GM12878 (cell line): ENCODE measurements around the gene SNX30. TPM values are rescaled to one million over a fixed set of nuclear protein-coding genes. Genes with fewer than 3 reads are reported as not detected.

Source experiments
- ATAC-seq: fragments of 200-7000 bp; cut with Tn5 transposase; 3 replicates; pipeline ENCODE4 v1.9.1; 2020; ENCODE audit warnings: mild to moderate bottlenecking, moderate library complexity
- BruUV-seq: library from RNA; stranded (reverse); fragments of 400-500 nt; replicated peaks from 2 replicates; lab custom pipeline; 2021; lab: Mats Ljungman, UMichigan
- CTCF ChIA-PET: fragments of 300-600 bp; sonication (Branson Sonifier 250); formaldehyde crosslinking; extraction: SDS; loops from one replicate; lab custom pipeline; 2021; ENCODE audit warnings: inconsistent platforms; lab: Yijun Ruan, JAX
- POLR2A ChIA-PET: fragments of 350-600 bp; formaldehyde crosslinking; extraction: SDS; loops from one replicate; lab custom pipeline; 2021; ENCODE audit warnings: inconsistent platforms; lab: Charles Lee
- RAD21 ChIA-PET: fragments of 300-600 bp; sonication (Branson Sonifier 250); formaldehyde crosslinking; loops from one replicate; lab custom pipeline; 2023; ENCODE audit warnings: antibody characterized with exemption; ENCODE audit not compliant: unreplicated experiment; lab: Charles Lee
- SMC1A ChIA-PET: fragments of 300-600 bp; sonication (Branson Sonifier 250); formaldehyde crosslinking; loops from one replicate; lab custom pipeline; 2023; ENCODE audit not compliant: unreplicated experiment, uncharacterized antibody; lab: Charles Lee
- DNase-seq: peaks from one replicate; pipeline ENCODE4 v3.0.0-alpha.2; 2011; ENCODE audit warnings: low read depth, low spot score
- FAIRE-seq: peaks from 3 replicates; lab custom pipeline; 2011; peaks lifted over from hg19 to GRCh38; lab: Jason Lieb, UNC
- H2AFZ ChIP-seq: 2 replicates; pipeline ENCODE4 v1.6.0; 2011; ENCODE audit warnings: low read depth, low read length, control low read depth; ENCODE audit not compliant: control insufficient read depth
- H3K27ac ChIP-seq: 2 replicates; pipeline ENCODE4 v1.5.1; 2011; ENCODE audit warnings: control low read depth; ENCODE audit not compliant: control insufficient read depth, insufficient read depth
- H3K27me3 ChIP-seq, 2 experiments: replicated peaks in 1 of 2; 2 replicates each; pipeline versions ENCODE4 v1.6.0 to v1.6.1; 2011; ENCODE audit warnings: low read length in 1 of 2; ENCODE audit not compliant: control insufficient read depth in 2 of 2, insufficient read depth in 2 of 2
- H3K36me3 ChIP-seq, 2 experiments: 2 replicates each; pipeline ENCODE4 v1.5.1; 2011; ENCODE audit warnings: low read length in 1 of 2; ENCODE audit not compliant: control insufficient read depth in 2 of 2, insufficient read depth in 2 of 2
- H3K4me1 ChIP-seq: 2 replicates; pipeline ENCODE4 v1.6.1; 2011; ENCODE audit warnings: mild to moderate bottlenecking, low read length, moderate library complexity, mixed read lengths; ENCODE audit not compliant: control insufficient read depth, insufficient read depth
- H3K4me2 ChIP-seq: 2 replicates; pipeline ENCODE4 v1.6.0; 2011; ENCODE audit warnings: control low read depth; ENCODE audit not compliant: control insufficient read depth, insufficient read depth
- H3K4me3 ChIP-seq: fragments of 200-600 bp; sonication (generic); 2 replicates; pipeline ENCODE4 v1.5.1; 2016
- H3K79me2 ChIP-seq: 2 replicates; pipeline ENCODE4 v1.6.0; 2011; ENCODE audit warnings: low read length; ENCODE audit not compliant: control insufficient read depth, insufficient read depth
- H3K9ac ChIP-seq: 2 replicates; pipeline ENCODE4 v1.8.0; 2011; ENCODE audit warnings: low read length, control low read depth, mixed read lengths; ENCODE audit not compliant: control insufficient read depth, insufficient read depth
- H3K9me3 ChIP-seq: replicated peaks from 3 replicates; pipeline ENCODE4 v1.5.1; 2011; ENCODE audit warnings: mild to moderate bottlenecking, low read length; ENCODE audit not compliant: control insufficient read depth, insufficient read depth
- H4K20me1 ChIP-seq: 2 replicates; pipeline ENCODE4 v1.6.0; 2011; ENCODE audit not compliant: control insufficient read depth, insufficient read depth
- CREB1 ChIP-seq: IDR thresholded peaks from 2 replicates; pipeline ENCODE4 v1.6.1; 2012; ENCODE audit warnings: low read depth, mild to moderate bottlenecking, inconsistent platforms
- EP300 ChIP-seq, 2 experiments: fragments of 150-350 bp in 1 of 2; IDR thresholded peaks; 2 replicates each; pipeline ENCODE4 v1.6.1; 2011 to 2012; ENCODE audit warnings: low read depth in 2 of 2, low read length in 2 of 2, borderline replicate concordance in 1 of 2, improper control_type of control experiment in 1 of 2, inconsistent platforms in 1 of 2; ENCODE audit not compliant: control insufficient read depth in 1 of 2
- HDGF ChIP-seq: fragments of 450-650 bp; IDR thresholded peaks from 2 replicates; pipeline ENCODE4 v1.6.1; 2016; ENCODE audit warnings: antibody characterized with exemption
- MYB ChIP-seq: fragments of 150-350 bp; IDR thresholded peaks from 2 replicates; pipeline ENCODE4 v1.6.1; 2014; ENCODE audit warnings: mild to moderate bottlenecking, low read depth, low read length, borderline replicate concordance
- MYC ChIP-seq: IDR thresholded peaks from 2 replicates; pipeline ENCODE4 v1.6.1; 2011; ENCODE audit warnings: mild to moderate bottlenecking, low read length, moderate library complexity, inconsistent platforms; ENCODE audit not compliant: insufficient read depth, insufficient replicate concordance, insufficient read length, severe bottlenecking
- NRF1 ChIP-seq: conservative IDR thresholded peaks from 2 replicates; pipeline ENCODE4 v1.6.1; 2011; ENCODE audit warnings: mild to moderate bottlenecking, low read depth, low read length, improper control_type of control experiment
- RBBP5 ChIP-seq: fragments of 200-600 bp; sonication (generic); conservative IDR thresholded peaks from 2 replicates; pipeline ENCODE4 v1.6.1; 2016
- RUNX3 ChIP-seq: IDR thresholded peaks from 2 replicates; pipeline ENCODE4 v1.6.1; 2012; ENCODE audit warnings: low read length, inconsistent platforms
- SMAD5 ChIP-seq: IDR thresholded peaks from 2 replicates; pipeline ENCODE4 v1.6.1; 2016; ENCODE audit warnings: antibody characterized with exemption, low read depth
- SRF ChIP-seq, 2 experiments: IDR thresholded peaks; 2 replicates each; pipeline ENCODE4 v1.6.1; 2011; ENCODE audit warnings: low read depth in 2 of 2, low read length in 2 of 2, mild to moderate bottlenecking in 1 of 2, moderate library complexity in 1 of 2
- SUZ12 ChIP-seq: fragments of 200-600 bp; sonication (generic); IDR thresholded peaks from one replicate; pipeline ENCODE4 v1.6.1; 2018; ENCODE audit warnings: antibody characterized with exemption, mild to moderate bottlenecking; ENCODE audit not compliant: unreplicated experiment
- WGBS: methylation state at CpG from one replicate; pipeline ENCODE4 v1.1.6; 2016; ENCODE audit warnings: low lambda C conversion rate; ENCODE audit not compliant: insufficient replicate concordance, insufficient coverage; ENCODE audit errors: missing lambda C conversion rate; 5-methylcytosine and 5-hydroxymethylcytosine counted together
- in situ Hi-C: fragments of 300-500 bp; cut with MboI; formaldehyde crosslinking; loops from 9 replicates; pipeline ENCODE4 v1.14.3; 2018; ENCODE audit warnings: mixed read lengths
- intact Hi-C: fragments of 100-400 bp; cut with micrococcal nuclease; formaldehyde crosslinking; loops from one replicate; pipeline ENCODE4 v1.14.2; 2022; ENCODE audit not compliant: unreplicated experiment
- polyA plus RNA-seq, 11 experiments: library from polyadenylated mRNA; depleted of rRNA in 4 of 11; unstranded in 6 of 11; stranded (reverse) in 5 of 11; fragments of >200 nt; fragmentation: Nextera tagmentation in 4 of 11; fragmentation: Illumina TruSeq in 1 of 11; extraction: Ambion mirVana in 4 of 11; extraction: Trizol in 1 of 11; gene quantifications; 1 replicate in 1 of 11; 2 replicates in 10 of 11; pipeline versions ENCODE4 v1.2.1 to v1.2.3, GENCODE V29; 2011 to 2016; ENCODE audit warnings: inconsistent platforms in 2 of 11, missing spikeins in 2 of 11, low read depth in 1 of 11
- total RNA-seq, 4 experiments: library from RNA; depleted of rRNA in 3 of 4; stranded (reverse); fragments of >200 nt in 3 of 4; fragmentation: Illumina TruSeq in 1 of 4; extraction: Trizol in 1 of 4; gene quantifications; 2 replicates each; pipeline versions ENCODE4 v1.2.1 to v1.2.3, GENCODE V29; 2013 to 2021
- TF ChIP-seq, protein P1 (sequence below): fragments of 450-650 bp; IDR thresholded peaks from 2 replicates; pipeline ENCODE4 v1.6.1; 2016; ENCODE audit warnings: mild to moderate bottlenecking, moderate library complexity, borderline replicate concordance
- TF ChIP-seq, protein P2 (sequence below): IDR thresholded peaks from 2 replicates; pipeline ENCODE4 v1.6.1; 2011; ENCODE audit warnings: borderline replicate concordance, low read depth, mild to moderate bottlenecking, moderate library complexity, low read length; ENCODE audit not compliant: insufficient read depth, poor library complexity, severe bottlenecking

SNX30 gene
- total and polyA plus RNA-seq, 10 of the 15 experiments (the other 5 are each of a cell fraction or from before 2014, with no cell fraction given): 0.53 to 4.0 (median 1.5) TPM

DNA sequence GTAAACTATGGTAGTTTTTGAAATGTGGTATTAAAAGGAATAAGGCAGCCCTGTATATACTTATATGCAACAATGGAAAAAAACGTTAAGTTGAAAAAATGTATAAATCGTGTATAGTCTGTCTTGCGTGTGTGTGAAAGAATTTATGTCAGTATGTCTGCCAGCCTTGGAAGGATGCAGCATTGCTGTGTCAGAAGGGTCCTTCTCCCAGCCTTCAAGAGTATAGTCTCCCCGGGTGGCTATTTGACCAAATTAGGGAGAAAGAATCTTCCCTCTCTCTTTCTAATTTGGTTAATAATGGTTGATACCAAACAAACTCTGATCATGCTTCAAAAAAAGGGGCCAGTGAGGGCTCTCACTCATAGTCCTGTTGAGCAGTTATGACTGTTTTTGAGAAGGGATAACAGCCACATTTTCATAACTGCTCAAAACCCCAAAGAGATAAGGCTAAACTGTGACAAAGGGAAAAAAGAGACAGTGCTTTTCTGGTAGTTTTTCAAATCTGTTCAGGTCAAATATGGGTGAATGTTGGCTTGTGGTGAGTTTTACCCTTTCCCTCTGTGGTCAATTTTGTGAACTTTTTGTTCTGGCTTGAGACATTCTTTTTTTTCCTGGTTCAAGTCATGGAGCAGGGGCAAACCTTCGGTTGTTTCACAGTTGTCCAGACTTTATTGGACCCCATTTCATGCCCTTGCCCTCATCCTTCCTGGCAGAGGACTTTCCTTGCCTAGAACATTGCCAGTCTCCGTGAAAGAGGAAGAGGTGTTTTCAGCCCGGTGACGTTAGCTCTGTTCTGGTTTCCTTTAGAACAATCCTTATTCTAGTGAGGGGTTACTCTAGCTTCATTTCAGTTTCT is 21.0 kb downstream of the SNX30 start:
- H3K79me2 ChIP-seq: no peaks in the 10 kb centered on the region
- H3K4me2 ChIP-seq: peak overlapping the region; percentile 63
- no peaks in the 10 kb centered on the region; the same call in 2 of the 3 replicates for H3K9me3 ChIP-seq
- peak; percentile 65 for FAIRE-seq
- 0 out of 2 replicates have a peak overlapping the region, but pooled peaks have one; percentile 27 for H3K4me3 ChIP-seq
- 0 out of 2 replicates have a peak, but pooled peaks cover 3% of the 10 kb centered on the region for H4K20me1 ChIP-seq
- ATAC-seq: peak; percentile 38; the same call in 2 of the 3 replicates
- H3K9ac ChIP-seq: no peak overlapping the region
- WGBS: 33% methylated on average over 8 of the region's 8 CpGs
- DNase-seq: no peak
- ChIA-PET POLR2A (no interaction called here), CTCF (no interaction called here), SMC1A (interaction anchor here (0.6 kb wide), 1 partner anchor 33 kb away, joined by 3 read pairs; no protein-coding TSS in a partner anchor), RAD21 (no interaction called here)
- peak overlapping the region; percentile 43 for H2AFZ ChIP-seq
- peak overlapping the region; percentile 20; the same call in 1 of the 2 replicates for H3K27ac ChIP-seq
- no TSS peak for BruUV-seq
- in situ Hi-C loops: no loop called here
- H3K4me1 ChIP-seq: peaks cover 28% of the 10 kb centered on the region
- H3K27me3 ChIP-seq: peaks cover 0 to 2% of the 10 kb centered on the region in 2 experiments; a peak in 2 of 4 replicates
- intact Hi-C loops: no loop called here
- no peaks in the 10 kb centered on the region for H3K36me3 ChIP-seq
- TF ChIP-seq SUZ12 (no peak), SMAD5 (no peak), HDGF (no peak), RBBP5 (no peak), MYB (no peak), NRF1 (no peak), RUNX3 (peak; percentile 80), CREB1 (0 out of 2 replicates have a peak, but pooled peaks have one; percentile 14), SRF (IDR thresholded peaks at IDR 0.05; ENCODE audit: low read depth in 2 of 2, low read length in 2 of 2) (0 out of 4 replicates have a peak, but pooled peaks of 1 of the 2 experiments have one; percentile 52), EP300 (IDR thresholded peaks at IDR 0.05; ENCODE audit: borderline replicate concordance in 1 of 2, control insufficient read depth in 1 of 2, low read depth in 2 of 2, low read length in 2 of 2) (no peak), MYC (no peak)
- TF ChIP-seq, protein P1, sequence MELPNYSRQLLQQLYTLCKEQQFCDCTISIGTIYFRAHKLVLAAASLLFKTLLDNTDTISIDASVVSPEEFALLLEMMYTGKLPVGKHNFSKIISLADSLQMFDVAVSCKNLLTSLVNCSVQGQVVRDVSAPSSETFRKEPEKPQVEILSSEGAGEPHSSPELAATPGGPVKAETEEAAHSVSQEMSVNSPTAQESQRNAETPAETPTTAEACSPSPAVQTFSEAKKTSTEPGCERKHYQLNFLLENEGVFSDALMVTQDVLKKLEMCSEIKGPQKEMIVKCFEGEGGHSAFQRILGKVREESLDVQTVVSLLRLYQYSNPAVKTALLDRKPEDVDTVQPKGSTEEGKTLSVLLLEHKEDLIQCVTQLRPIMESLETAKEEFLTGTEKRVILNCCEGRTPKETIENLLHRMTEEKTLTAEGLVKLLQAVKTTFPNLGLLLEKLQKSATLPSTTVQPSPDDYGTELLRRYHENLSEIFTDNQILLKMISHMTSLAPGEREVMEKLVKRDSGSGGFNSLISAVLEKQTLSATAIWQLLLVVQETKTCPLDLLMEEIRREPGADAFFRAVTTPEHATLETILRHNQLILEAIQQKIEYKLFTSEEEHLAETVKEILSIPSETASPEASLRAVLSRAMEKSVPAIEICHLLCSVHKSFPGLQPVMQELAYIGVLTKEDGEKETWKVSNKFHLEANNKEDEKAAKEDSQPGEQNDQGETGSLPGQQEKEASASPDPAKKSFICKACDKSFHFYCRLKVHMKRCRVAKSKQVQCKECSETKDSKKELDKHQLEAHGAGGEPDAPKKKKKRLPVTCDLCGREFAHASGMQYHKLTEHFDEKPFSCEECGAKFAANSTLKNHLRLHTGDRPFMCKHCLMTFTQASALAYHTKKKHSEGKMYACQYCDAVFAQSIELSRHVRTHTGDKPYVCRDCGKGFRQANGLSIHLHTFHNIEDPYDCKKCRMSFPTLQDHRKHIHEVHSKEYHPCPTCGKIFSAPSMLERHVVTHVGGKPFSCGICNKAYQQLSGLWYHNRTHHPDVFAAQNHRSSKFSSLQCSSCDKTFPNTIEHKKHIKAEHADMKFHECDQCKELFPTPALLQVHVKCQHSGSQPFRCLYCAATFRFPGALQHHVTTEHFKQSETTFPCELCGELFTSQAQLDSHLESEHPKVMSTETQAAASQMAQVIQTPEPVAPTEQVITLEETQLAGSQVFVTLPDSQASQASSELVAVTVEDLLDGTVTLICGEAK: no peak
- TF ChIP-seq, protein P2, sequence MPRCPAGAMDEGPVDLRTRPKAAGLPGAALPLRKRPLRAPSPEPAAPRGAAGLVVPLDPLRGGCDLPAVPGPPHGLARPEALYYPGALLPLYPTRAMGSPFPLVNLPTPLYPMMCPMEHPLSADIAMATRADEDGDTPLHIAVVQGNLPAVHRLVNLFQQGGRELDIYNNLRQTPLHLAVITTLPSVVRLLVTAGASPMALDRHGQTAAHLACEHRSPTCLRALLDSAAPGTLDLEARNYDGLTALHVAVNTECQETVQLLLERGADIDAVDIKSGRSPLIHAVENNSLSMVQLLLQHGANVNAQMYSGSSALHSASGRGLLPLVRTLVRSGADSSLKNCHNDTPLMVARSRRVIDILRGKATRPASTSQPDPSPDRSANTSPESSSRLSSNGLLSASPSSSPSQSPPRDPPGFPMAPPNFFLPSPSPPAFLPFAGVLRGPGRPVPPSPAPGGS: no peak
